Liver (tissue), 3 donors: Measurements from ENCODE around the gene AJUBA.

Experiments
- CTCF ChIP-seq: fragments of 150-350 bp; IDR thresholded peaks from 2 replicates; pipeline ENCODE4 v1.5.1; 2017; ENCODE audit warnings: improper control_type of control experiment, low read depth, low read length; ENCODE audit not compliant: missing input control
- JUND ChIP-seq, 2 donors: IDR thresholded peaks; 2 replicates each; pipeline ENCODE4 v1.6.1; 2016; ENCODE audit warnings: antibody characterized with exemption in 2 of 2
- RAD21 ChIP-seq, 2 donors: IDR thresholded peaks; 2 replicates each; pipeline ENCODE4 v1.6.1; 2016; ENCODE audit warnings: antibody characterized with exemption in 2 of 2, mild to moderate bottlenecking in 2 of 2
- REST ChIP-seq: IDR thresholded peaks from 2 replicates; pipeline ENCODE4 v1.6.1; 2016; ENCODE audit warnings: antibody characterized with exemption, mild to moderate bottlenecking
- SP1 ChIP-seq: IDR thresholded peaks from 2 replicates; pipeline ENCODE4 v1.6.1; 2018; ENCODE audit warnings: antibody characterized with exemption, mild to moderate bottlenecking
- YY1 ChIP-seq: IDR thresholded peaks from 2 replicates; pipeline ENCODE4 v1.6.1; 2016; ENCODE audit warnings: antibody characterized with exemption, mild to moderate bottlenecking
- TF ChIP-seq, protein P1 (sequence below): IDR thresholded peaks from 2 replicates; pipeline ENCODE4 v1.6.1; 2016; ENCODE audit warnings: antibody characterized with exemption
- donor health status: healthy.
- donor health status: healthy.

DNA sequence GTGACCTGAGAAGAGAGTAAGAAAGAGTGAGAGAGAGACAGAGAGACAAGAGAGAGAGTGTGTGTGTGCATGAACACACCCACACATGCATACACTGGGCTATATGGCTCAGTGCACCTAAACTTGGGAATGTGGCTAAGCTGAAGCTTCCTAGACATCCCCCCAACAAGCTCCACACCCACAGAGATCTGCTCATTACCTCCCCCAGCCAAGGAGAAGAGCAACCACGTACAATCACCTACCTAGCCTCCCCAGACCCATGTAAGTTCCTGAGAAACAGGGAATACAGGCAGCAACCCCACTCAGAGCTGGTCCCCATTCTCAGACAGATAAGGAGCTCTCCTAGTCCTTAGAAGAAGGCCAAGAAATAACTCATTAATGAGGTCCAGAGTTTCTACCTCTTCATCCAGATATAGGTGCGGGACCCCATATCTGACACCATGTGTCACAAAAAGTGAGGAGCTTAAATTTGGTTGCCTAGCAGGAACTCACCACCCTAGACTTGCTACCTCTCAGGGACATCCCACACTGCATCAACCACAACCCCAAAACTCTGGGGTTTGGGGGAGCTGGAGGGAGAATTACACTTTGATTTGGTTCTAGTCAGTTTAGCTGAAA lies 9.9 kb downstream of the AJUBA start:
- TF ChIP-seq CTCF = no peak
- TF ChIP-seq JUND (IDR thresholded peaks at IDR 0.05) = no peak
- no peak for TF ChIP-seq REST
- no peak for TF ChIP-seq RAD21 (IDR thresholded peaks at IDR 0.05)
- TF ChIP-seq, protein P1, sequence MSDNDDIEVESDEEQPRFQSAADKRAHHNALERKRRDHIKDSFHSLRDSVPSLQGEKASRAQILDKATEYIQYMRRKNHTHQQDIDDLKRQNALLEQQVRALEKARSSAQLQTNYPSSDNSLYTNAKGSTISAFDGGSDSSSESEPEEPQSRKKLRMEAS = no peak
- TF ChIP-seq YY1 = no peak
- no peak for TF ChIP-seq SP1
